Stomach smooth muscle (tissue), 2 donors: ENCODE data around the gene SRGAP3.

ENCODE experiments used
- H3K27ac ChIP-seq: one replicate; pipeline ENCODE4 v1.7.0; 2013; ENCODE audit warnings: mild to moderate bottlenecking, low read length, inconsistent platforms
- H3K27me3 ChIP-seq, 2 donors: one replicate each; pipeline ENCODE4 v1.7.0; 2013; ENCODE audit warnings: low read length in 2 of 2; ENCODE audit not compliant: insufficient read depth in 2 of 2, control insufficient read depth in 1 of 2
- H3K36me3 ChIP-seq, 2 donors: one replicate each; pipeline ENCODE4 v1.7.0; 2013; ENCODE audit warnings: low read length in 2 of 2; ENCODE audit not compliant: control insufficient read depth in 2 of 2, insufficient read depth in 2 of 2
- H3K4me1 ChIP-seq: one replicate; pipeline ENCODE4 v1.7.0; 2013; ENCODE audit warnings: low read length; ENCODE audit not compliant: control insufficient read depth, insufficient read depth
- H3K4me3 ChIP-seq, 2 donors: one replicate each; pipeline ENCODE4 v1.7.0; 2013; ENCODE audit warnings: low read length in 2 of 2
- H3K9ac ChIP-seq, 2 donors: one replicate each; pipeline ENCODE4 v1.7.0; 2013; ENCODE audit warnings: low read length in 2 of 2, mild to moderate bottlenecking in 1 of 2
- H3K9me3 ChIP-seq, 2 donors: one replicate each; pipeline ENCODE4 v1.7.0; 2013; ENCODE audit warnings: low read length in 2 of 2; ENCODE audit not compliant: control insufficient read depth in 2 of 2
- donor health status: healthy.
- donor health status: Pancreatic carcinoma.

The SRGAP3 gene

DNA sequence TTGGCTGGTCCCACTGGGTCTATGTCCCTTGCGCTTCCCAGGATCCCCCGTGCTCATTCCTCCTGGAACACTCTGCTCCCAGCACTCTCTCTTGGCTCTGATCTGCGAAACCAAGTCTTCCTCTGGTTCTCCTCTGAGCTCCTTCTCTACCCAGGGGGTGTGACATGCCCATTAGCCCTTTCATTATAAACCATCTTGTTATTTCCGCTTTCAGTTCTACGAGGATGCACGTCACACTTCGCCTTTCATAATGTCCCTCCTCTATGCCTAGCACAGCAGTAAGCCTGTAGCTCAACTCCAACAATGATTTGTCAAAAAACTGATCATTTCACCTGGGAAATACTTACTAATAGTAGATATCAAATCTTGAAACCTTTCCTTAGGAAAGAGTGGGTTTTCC is 234.2 kb downstream of the SRGAP3 start:
- Histone ChIP-seq H3K27ac (no peak overlapping the region), H3K9ac (no peak overlapping the region), H3K9me3 (no peaks in the 10 kb centered on the region), H3K4me3 (no peak overlapping the region), H3K4me1 (no peaks in the 10 kb centered on the region), H3K27me3 (no peaks in the 10 kb centered on the region), H3K36me3 (no peaks in the 10 kb centered on the region)

DNA sequence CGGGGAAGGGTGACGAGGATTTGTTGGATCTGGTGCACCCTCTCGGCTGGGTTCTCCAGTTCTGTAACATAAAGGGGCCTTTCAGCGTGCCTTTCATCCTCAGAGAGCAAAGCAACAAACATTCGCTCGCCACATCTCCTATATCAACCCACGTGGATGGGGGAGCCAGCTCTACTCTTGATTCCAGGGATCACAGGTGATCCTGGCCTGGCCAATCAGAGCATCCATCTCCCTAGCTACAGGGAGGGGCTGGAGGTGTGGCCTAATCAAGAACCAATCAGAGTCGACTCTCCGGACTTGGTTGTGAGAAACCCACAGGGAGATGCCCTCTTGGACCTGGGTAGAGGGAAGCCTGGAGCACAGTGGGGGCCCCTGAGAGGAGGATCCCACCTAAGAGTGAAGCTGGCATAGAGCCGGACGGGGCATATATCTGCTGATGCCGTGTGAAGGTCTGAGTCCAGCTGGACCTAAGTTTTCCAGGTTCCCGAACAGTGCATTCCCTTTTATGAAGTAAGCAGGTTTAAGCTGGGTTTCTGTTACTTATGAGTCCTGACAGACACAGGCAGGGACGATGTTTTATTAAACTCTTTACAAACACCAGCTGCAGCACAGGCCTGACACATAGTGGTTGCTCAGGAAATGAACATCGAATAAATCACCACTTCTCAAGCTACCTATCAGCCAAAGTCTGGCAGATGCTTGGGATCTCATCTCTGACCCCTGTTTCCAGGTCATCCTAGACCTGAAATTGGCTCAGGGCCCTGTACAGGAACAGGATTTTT is 235.5 kb downstream of the SRGAP3 start:
- no peak overlapping the region for H3K27ac ChIP-seq
- no peaks in the 10 kb centered on the region for H3K9me3 ChIP-seq
- no peaks in the 10 kb centered on the region for H3K36me3 ChIP-seq
- no peak overlapping the region for H3K4me3 ChIP-seq
- H3K27me3 ChIP-seq = no peaks in the 10 kb centered on the region
- H3K4me1 ChIP-seq = no peaks in the 10 kb centered on the region
- no peak overlapping the region for H3K9ac ChIP-seq

DNA sequence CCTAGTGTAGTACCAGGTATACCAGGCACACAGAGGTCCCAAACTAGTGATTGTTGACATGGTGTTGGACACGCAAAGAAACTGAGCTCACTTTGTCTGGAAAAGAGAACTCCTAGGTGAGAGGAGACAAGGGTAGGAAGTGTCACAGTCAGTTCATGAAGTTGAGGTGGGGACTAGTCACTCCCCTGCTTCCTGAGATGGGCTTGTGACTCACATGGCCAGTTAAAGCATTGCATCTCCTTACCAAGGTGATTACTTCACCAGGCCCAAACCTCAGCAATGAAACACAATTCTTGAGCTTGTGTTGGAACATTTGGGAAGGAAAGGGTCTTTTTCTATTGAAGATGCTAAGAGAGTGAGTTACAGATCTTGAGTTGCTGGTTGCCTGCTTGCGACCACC is 236.9 kb downstream of the SRGAP3 start:
- no peaks in the 10 kb centered on the region for H3K4me1 ChIP-seq
- no peak overlapping the region for H3K9ac ChIP-seq
- no peaks in the 10 kb centered on the region for H3K36me3 ChIP-seq
- no peaks in the 10 kb centered on the region for H3K9me3 ChIP-seq
- no peak overlapping the region for H3K27ac ChIP-seq
- H3K4me3 ChIP-seq = no peak overlapping the region
- H3K27me3 ChIP-seq = no peaks in the 10 kb centered on the region

DNA sequence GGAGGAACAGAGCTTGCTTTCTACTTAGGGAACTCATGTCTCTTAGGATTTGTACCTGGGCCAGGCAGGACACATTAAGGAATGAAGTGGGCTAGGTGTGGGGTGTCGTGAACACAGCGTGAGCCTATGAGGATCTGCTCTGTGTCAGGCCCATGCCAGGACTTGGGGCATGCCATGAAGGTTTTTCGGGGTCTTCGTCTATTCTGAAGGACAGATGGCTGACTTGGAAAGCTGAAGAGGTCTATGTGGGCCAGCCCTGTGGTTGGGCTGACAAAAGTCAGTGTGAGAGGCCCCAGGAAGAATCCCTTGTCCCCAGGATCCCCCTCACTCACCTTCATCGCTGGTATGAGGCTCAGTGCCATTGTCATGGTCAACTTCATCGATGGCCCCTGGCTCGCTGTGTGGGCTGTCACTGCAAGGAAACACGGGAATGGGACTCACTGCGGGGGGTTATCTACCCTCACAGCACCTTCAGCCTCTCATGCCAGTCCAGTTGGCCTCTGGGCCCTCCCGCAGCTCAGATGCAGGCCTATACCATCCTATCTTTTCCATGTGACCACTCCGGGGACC is 239.4 kb downstream of the SRGAP3 start:
- H3K27ac ChIP-seq = no peak overlapping the region
- H3K9ac ChIP-seq = no peak overlapping the region
- H3K36me3 ChIP-seq = no peaks in the 10 kb centered on the region
- H3K27me3 ChIP-seq = no peaks in the 10 kb centered on the region
- H3K4me3 ChIP-seq = no peak overlapping the region
- H3K9me3 ChIP-seq = no peaks in the 10 kb centered on the region
- H3K4me1 ChIP-seq = no peaks in the 10 kb centered on the region

DNA sequence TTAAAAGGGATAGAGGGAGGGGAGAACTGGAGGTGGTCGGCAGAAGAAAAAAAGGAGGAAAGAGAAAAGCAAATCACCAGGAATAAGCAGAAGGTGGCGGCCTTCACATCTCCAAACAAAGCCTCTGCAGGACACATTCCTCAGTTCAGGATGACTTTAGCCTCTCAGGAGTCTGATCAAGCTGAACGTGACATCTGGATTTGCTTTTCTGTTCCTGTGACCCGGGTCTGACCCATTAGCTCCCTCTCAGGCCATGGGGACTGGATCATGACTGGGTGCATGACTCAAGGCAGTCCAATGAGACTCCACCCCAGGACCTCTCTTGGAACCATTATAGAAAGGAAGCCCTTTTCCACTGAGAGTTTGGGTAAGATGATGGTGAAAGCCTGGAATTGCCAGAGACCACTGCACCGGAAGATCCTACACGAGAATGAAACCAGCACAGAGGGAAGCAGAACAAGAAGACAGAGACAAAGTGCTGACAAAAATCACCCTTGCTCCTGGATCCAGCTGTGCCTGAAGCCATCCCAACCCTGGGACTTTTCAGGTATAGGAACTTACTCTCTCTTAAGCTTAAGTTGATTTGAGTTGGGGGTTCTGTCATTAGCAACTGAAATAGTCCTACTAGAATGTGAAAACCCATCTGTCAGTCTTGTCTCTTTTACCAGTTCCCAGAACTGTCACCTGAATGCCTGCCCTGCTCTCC is 240.7 kb downstream of the SRGAP3 start:
- no peaks in the 10 kb centered on the region for H3K36me3 ChIP-seq
- H3K27me3 ChIP-seq = no peaks in the 10 kb centered on the region
- H3K9me3 ChIP-seq = no peaks in the 10 kb centered on the region
- H3K4me1 ChIP-seq = no peaks in the 10 kb centered on the region
- H3K4me3 ChIP-seq = no peak overlapping the region
- no peak overlapping the region for H3K27ac ChIP-seq
- H3K9ac ChIP-seq = no peak overlapping the region

DNA sequence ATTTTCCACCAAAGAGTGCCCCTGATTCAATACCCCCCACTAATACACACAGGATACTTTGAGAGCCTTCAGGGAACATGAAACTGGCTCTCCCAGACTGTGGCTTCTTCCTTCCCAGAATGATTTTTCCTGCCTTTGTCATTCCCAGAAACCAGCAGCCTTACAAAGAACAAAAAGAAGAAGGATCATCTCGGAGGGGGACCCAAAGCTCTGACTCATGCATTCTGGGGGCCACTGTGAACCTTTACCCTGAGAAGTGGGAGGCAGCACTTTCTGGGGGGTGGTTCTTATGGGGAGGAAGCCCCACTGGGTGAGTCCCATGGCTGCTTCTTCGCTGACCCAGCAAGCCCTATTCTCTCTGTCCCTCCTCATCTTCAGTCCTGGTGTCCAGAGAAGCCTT is 241.5 kb downstream of the SRGAP3 start:
- Histone ChIP-seq H3K27ac (no peak overlapping the region), H3K9me3 (no peaks in the 10 kb centered on the region), H3K4me3 (no peak overlapping the region), H3K27me3 (no peaks in the 10 kb centered on the region), H3K4me1 (no peaks in the 10 kb centered on the region), H3K9ac (no peak overlapping the region), H3K36me3 (no peaks in the 10 kb centered on the region)

DNA sequence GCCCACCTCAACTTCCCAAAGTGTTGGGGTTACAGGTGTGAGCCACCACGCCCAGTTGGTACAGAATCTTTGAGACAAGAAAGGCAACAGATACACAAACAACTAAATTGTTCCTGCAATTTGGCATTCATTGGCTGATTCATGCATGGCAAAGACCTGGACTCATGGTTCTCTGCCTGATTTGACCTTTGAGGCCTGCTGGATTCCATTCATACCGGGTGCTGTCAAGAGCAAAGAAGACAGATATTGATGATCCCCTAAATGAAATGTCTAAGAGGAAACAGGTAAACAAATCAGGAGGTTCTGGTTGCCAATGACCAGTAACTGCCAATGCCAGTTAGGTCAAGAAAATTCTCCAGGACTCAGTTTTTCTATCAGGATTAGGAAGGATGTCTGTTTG is 242.2 kb downstream of the SRGAP3 start:
- Histone ChIP-seq H3K36me3 (no peaks in the 10 kb centered on the region), H3K9me3 (no peaks in the 10 kb centered on the region), H3K4me1 (no peaks in the 10 kb centered on the region), H3K9ac (no peak overlapping the region), H3K27me3 (no peaks in the 10 kb centered on the region), H3K4me3 (no peak overlapping the region), H3K27ac (no peak overlapping the region)

DNA sequence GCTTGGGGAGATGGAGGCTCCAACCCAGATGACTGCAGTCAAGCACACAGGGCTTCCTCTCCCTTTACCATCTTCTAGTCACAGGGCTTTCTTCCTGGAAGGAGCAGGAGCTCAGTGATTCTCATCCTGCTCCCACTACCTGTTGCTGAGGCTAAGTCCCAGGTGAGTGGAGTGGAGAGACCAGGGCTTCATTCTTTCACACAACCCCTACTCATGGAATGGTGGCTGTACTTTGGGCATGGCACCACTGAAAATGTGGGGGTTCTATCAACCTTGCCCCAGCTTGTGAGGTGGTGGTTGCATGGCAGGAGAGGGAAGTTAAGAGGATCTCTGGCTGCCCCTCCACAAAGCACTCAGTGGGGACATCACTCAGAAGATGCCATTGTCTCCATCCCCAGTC is 249.4 kb downstream of the SRGAP3 start:
- Histone ChIP-seq H3K4me3 (no peak overlapping the region), H3K36me3 (no peaks in the 10 kb centered on the region), H3K4me1 (peaks cover 9% of the 10 kb centered on the region), H3K9ac (no peak overlapping the region), H3K9me3 (no peaks in the 10 kb centered on the region), H3K27ac (no peak overlapping the region), H3K27me3 (no peaks in the 10 kb centered on the region)

DNA sequence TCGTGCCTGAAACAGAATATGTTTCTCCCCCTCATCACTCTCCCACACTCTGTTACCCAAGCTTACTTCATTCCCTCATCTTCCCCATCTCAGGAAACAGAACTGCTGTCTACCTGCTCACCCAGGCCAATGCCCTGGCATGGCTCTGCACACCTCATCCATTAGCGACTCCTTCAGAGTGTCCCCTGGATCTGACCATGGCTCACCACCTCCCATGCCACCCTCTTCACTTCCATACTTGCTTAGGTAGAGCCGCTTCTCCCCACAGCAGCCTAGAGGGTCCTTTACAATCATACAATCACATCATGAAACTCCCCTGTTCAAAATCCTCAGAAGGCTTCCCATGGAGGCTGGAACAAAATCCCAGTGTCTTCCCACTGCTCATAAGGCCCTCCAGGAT is 252.3 kb downstream of the SRGAP3 start:
- H3K4me1 ChIP-seq = peaks cover 9% of the 10 kb centered on the region
- H3K4me3 ChIP-seq = peak overlapping the region in 1 of 2 donors; percentile 35
- no peaks in the 10 kb centered on the region for H3K27me3 ChIP-seq
- peak overlapping the region; percentile 67 for H3K27ac ChIP-seq
- H3K36me3 ChIP-seq = no peaks in the 10 kb centered on the region
- peak overlapping the region in 1 of 2 donors; percentile 29 for H3K9ac ChIP-seq
- no peaks in the 10 kb centered on the region for H3K9me3 ChIP-seq

DNA sequence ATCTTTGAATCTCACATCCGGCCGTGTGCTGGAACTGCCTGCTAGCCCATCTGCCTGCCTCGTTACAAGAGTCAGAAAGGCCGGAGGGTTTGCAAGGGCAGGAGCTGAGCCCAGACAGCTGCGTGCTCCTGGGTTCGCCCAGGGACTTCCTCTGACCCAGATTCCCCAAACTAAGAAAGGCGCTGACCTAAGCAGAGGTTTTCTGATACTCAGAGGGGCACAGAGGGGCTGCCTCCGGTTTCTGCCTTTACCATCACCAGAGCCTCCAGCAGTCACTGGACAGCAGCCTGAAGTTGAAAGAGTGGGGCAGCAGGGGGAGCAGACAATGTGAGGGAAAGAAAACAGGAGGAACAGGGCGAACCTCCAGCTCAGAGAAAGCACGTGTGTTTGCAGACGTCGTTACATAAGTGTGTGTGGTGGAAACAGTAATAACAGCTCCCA is 252.7 kb downstream of the SRGAP3 start:
- no peaks in the 10 kb centered on the region for H3K9me3 ChIP-seq
- H3K4me1 ChIP-seq = peaks cover 9% of the 10 kb centered on the region
- H3K27ac ChIP-seq = peak overlapping the region; percentile 67
- H3K36me3 ChIP-seq = no peaks in the 10 kb centered on the region
- H3K4me3 ChIP-seq = peak overlapping the region; percentile 8 to 35
- peak overlapping the region in 1 of 2 donors; percentile 29 for H3K9ac ChIP-seq
- no peaks in the 10 kb centered on the region for H3K27me3 ChIP-seq

DNA sequence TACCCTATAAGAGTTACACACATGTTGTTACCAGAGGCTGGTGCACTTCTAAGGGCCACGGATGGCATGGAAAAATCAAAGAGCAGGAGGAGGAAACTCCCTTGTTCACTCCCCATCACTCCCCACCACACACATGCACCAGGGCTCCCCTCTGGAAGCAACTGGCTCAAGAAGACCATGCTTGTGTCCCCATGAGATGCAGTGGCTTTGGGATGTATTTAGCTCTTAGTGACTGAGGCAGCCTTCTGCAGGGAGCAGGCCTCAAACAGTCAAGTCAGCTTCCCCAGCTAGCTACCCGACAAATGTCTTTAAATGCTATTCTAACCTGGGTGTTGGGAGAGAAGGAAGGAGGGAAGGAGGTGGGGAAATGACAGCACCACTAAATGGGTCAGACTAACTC is 253.2 kb downstream of the SRGAP3 start:
- no peaks in the 10 kb centered on the region for H3K9me3 ChIP-seq
- H3K27ac ChIP-seq = peak overlapping the region; percentile 67
- H3K4me1 ChIP-seq = peaks cover 9% of the 10 kb centered on the region
- no peaks in the 10 kb centered on the region for H3K27me3 ChIP-seq
- H3K9ac ChIP-seq = no peak overlapping the region
- no peaks in the 10 kb centered on the region for H3K36me3 ChIP-seq
- H3K4me3 ChIP-seq = no peak overlapping the region
